IPS-20b (cell line): ENCODE data around the gene VENTX.

ENCODE experiments used
- H3K27ac ChIP-seq: one replicate; pipeline ENCODE4 v1.5.1; 2013; ENCODE audit warnings: low read length
- H3K27me3 ChIP-seq: 2 replicates; pipeline ENCODE4 v1.6.1; 2013; ENCODE audit warnings: mild to moderate bottlenecking, low read length, inconsistent platforms; ENCODE audit not compliant: insufficient read depth
- H3K36me3 ChIP-seq: 2 replicates; pipeline ENCODE4 v1.6.1; 2013; ENCODE audit warnings: low read depth, mild to moderate bottlenecking, inconsistent platforms, low read length, moderate library complexity; ENCODE audit not compliant: insufficient read depth
- H3K4me1 ChIP-seq: 2 replicates; pipeline ENCODE4 v1.6.1; 2013; ENCODE audit warnings: mild to moderate bottlenecking, control low read depth, inconsistent platforms, low read length, moderate library complexity; ENCODE audit not compliant: insufficient read depth
- H3K4me3 ChIP-seq: 2 replicates; pipeline ENCODE4 v1.5.1; 2013; ENCODE audit warnings: mild to moderate bottlenecking, low read length, inconsistent platforms
- H3K9ac ChIP-seq: 2 replicates; pipeline ENCODE4 v1.6.1; 2013; ENCODE audit warnings: low read depth, mild to moderate bottlenecking, inconsistent platforms, low read length, moderate library complexity
- H3K9me3 ChIP-seq: 2 replicates; pipeline ENCODE4 v1.6.1; 2013; ENCODE audit warnings: mild to moderate bottlenecking, low read depth, low read length, inconsistent platforms; ENCODE audit not compliant: insufficient read depth

VENTX gene, protein sequence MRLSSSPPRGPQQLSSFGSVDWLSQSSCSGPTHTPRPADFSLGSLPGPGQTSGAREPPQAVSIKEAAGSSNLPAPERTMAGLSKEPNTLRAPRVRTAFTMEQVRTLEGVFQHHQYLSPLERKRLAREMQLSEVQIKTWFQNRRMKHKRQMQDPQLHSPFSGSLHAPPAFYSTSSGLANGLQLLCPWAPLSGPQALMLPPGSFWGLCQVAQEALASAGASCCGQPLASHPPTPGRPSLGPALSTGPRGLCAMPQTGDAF

DNA sequence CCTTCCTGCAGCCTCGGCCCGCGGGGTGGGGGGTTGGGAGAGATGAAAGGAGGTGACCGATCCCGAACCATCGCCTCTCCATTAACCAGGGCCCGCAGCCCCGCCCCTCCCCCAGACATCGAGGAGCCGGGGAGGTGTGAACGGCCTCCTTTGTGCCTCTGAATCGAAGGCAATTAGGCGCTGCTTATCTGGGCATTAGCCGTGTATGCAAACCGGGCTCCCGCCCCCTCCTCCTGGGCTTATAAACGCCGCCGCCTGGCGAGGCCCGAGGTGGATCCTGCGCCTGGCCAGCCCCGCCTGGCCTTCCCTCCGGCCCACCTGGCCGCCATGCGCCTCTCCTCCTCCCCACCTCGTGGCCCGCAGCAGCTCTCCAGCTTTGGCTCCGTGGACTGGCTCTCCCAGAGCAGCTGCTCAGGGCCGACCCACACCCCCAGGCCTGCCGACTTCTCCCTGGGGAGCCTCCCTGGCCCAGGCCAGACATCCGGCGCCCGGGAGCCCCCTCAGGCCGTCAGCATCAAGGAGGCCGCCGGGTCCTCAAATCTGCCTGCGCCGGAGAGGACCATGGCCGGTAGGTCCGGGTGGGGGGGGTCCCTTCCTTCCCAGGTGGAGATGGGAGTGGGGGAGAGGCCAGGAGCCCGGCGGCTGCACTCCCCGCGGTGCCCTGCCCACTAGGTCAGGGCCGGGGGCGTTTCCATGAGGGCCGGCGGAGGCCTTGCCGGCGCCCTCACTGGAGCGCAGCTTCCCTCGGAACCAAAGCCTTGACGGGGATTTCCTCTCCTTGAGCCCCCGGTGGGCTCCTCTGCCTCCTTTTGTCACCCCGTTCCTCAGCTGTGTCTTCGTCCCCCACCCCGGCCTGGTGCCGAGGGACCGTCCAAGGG lies at the start of gene VENTX:
TSS of gene VENTX (plus strand) at position 268 of the 878 bp plus-strand sequence. CDS start at position 328, 60 bp downstream.
- Histone ChIP-seq H3K9ac (peak within 1 kb of the TSS; percentile 37; the same call in 1 of the 2 replicates), H3K9me3 (no peaks in the 10 kb centered on the region), H3K27me3 (peaks cover 66% of the 10 kb centered on the region), H3K4me3 (peak within 1 kb of the TSS; percentile 44), H3K4me1 (peaks cover 6% of the 10 kb centered on the region; the same call in 1 of the 2 replicates), H3K36me3 (no peaks in the 10 kb centered on the region), H3K27ac (no peak within 1 kb of the TSS)

DNA sequence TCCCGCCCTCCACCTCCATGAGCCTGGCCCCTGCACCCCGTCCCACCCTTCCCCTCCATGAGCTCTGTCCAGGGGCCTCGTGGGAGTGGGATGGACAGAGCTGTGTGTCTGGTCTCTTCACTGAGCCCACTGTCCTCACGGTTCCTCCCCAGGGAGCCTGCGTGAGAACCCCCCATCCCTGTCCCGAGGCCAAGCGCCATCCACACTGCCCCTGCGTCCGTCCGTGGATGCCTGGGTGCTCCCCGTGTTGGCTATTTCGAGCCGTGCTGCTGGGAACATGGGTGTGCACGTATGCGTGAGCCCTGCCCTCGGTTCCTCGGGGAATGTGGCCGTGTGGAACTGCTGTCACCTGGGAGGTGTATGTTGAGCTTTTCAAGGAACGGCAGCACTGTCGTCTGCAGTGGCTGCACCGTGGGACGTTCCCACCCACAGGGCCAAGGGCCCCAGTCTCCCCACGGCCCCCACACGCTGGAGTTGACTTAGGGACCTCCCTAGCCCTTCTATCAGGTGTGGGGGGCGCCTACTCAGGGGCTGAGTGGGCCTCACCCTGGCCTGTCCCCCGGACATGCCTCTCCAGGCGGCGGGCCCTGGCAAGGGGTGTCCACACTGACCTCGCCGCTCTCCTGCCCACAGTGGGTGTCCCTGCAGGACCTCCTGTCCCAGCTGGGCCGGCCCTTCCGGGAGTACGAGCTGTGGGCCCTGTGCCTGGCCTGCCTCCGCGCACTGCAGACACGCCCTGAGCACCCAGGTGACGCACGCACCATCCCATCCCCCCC lies 49.6 kb upstream of the VENTX start:
- Histone ChIP-seq H3K9ac (no peak overlapping the region), H3K36me3 (peaks cover 8% of the 10 kb centered on the region), H3K27ac (no peak overlapping the region), H3K4me3 (no peak overlapping the region), H3K9me3 (peaks cover 14% of the 10 kb centered on the region; the same call in 1 of the 2 replicates), H3K4me1 (no peaks in the 10 kb centered on the region), H3K27me3 (no peaks in the 10 kb centered on the region)

DNA sequence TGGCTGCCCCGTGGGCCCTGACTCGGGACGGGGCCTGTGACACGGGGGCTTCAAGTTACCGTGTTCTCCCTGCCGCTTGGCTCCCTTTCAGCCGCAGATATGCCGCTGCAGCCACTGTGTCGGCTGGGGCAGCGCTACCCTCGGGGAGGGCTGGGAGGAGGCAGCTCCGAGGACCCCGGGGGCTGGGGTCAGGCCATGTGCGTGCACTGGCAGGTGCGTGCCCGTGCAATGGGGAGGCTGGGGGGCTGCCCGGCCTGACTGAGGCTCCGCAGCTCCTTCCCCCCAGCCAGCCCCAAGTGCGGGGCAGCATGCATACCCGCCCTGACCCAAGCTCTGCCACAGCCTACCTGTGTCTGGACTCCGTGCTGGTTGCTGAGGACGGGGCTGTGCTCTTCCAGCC lies 48.4 kb upstream of the VENTX start:
- H3K27me3 ChIP-seq, result no peaks in the 10 kb centered on the region
- peaks cover 19% of the 10 kb centered on the region; the same call in 1 of the 2 replicates for H3K9me3 ChIP-seq
- H3K4me3 ChIP-seq, result no peak overlapping the region
- H3K9ac ChIP-seq, result no peak overlapping the region
- H3K36me3 ChIP-seq, result peaks cover 3% of the 10 kb centered on the region
- no peaks in the 10 kb centered on the region for H3K4me1 ChIP-seq
- H3K27ac ChIP-seq, result no peak overlapping the region

DNA sequence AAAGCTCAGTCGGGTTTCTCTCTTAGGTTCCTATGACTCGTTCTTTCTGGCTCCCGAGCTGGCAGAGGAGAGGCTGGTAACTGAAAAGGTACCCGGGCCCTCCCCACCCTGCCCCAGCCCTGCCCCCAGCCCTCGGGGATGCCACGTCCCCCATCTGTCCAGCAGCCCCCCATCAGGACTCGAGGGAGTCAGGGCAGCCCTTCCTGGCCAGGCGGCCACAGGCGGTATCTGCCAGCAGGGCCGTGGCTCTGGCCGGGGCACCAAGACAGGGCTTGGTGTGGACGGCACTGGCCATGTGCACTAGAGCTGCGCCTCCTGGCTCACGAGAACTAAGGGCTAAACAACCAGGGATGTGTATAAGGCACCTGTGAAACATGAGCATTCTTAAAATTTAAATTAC lies 47.9 kb upstream of the VENTX start:
- H3K27me3 ChIP-seq, result no peaks in the 10 kb centered on the region
- H3K4me1 ChIP-seq, result no peaks in the 10 kb centered on the region
- no peaks in the 10 kb centered on the region for H3K36me3 ChIP-seq
- no peak overlapping the region for H3K4me3 ChIP-seq
- no peak overlapping the region for H3K27ac ChIP-seq
- peaks cover 19% of the 10 kb centered on the region; the same call in 1 of the 2 replicates for H3K9me3 ChIP-seq
- no peak overlapping the region for H3K9ac ChIP-seq

DNA sequence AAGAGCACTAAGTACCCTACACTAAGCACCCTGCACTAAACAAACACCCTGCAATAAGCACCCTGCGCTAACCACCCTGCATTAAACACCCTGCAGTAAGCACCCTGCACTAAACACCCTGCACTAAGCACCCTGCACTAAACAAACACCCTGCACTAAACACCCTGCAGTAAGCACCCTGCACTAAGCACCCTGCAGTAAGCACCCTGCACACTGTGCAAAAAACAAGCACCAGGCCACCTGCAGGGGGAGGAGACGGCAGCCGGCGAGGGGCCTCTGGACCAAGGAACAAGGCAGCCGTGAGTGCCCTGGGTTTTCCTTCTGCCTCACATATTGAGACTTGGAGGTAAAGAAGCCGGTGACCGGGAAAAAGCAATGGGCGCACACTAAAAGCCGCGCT lies 47.4 kb upstream of the VENTX start:
- H3K36me3 ChIP-seq, result no peaks in the 10 kb centered on the region
- H3K27me3 ChIP-seq, result no peaks in the 10 kb centered on the region
- no peak overlapping the region for H3K27ac ChIP-seq
- no peak overlapping the region for H3K4me3 ChIP-seq
- H3K9me3 ChIP-seq, result peaks cover 19% of the 10 kb centered on the region; the same call in 1 of the 2 replicates
- H3K9ac ChIP-seq, result no peak overlapping the region
- H3K4me1 ChIP-seq, result no peaks in the 10 kb centered on the region

DNA sequence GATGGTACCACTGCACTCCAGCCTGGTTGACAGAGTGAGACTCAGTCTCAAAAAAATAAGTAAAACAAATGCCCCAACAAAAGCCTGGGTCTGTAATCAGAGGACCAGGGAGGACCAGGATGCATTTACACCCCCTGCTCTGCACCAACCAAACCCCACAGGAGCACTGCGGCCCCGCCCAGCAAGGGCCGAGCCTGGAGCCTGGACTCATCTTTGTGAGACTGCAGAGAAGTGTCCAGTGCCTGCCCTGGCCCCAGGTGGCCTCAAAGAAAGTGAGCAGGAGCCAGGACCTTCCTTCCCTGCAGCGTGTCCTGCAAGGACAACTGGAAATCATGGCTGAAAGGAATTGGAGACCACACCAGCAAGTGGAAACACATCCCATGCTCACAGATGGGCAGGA lies 46.0 kb upstream of the VENTX start:
- no peaks in the 10 kb centered on the region for H3K27me3 ChIP-seq
- H3K27ac ChIP-seq, result no peak overlapping the region
- peaks cover 19% of the 10 kb centered on the region; the same call in 1 of the 2 replicates for H3K9me3 ChIP-seq
- H3K4me3 ChIP-seq, result no peak overlapping the region
- H3K4me1 ChIP-seq, result no peaks in the 10 kb centered on the region
- H3K36me3 ChIP-seq, result no peaks in the 10 kb centered on the region
- H3K9ac ChIP-seq, result no peak overlapping the region

DNA sequence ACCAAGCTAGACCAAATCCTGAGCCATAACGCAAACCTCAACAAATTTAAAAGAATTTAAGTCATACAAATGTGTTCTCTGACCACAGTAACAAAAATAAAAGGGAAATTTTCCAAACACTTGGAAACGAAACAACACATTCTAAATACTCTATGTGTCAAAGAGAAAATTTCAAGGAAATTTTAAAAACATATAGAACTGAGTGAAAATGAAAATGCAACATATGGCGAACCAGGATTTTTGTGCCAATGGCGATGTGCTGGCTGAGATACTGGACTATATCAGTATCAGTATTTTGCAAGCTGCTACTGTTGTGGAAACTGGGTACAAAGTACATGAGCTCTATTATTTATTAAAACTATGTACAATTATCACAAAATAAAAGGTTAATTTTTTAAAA lies 43.5 kb upstream of the VENTX start:
- Histone ChIP-seq H3K4me1 (no peaks in the 10 kb centered on the region), H3K9me3 (peaks cover 19% of the 10 kb centered on the region; the same call in 1 of the 2 replicates), H3K27ac (no peak overlapping the region), H3K36me3 (no peaks in the 10 kb centered on the region), H3K4me3 (no peak overlapping the region), H3K27me3 (no peaks in the 10 kb centered on the region), H3K9ac (no peak overlapping the region)

DNA sequence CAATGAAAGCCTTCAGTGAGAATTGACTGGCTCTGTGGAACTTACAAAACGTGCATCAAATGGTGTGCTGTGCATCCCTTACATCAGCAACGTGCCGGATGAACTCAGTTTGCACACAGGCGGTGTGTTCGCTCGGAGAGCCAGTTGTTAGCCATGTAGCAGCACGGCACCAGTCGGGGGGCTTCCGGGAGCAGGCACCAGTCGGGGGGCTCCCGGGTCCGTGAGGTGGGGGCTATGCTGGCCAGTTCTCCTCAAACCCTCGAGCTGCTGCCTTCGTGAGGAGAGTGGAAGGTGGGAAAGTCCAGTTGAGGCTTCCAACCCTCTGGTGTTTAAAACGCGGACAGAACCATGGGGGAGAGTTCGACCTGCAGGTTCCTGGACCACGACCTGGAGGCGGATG lies 42.6 kb upstream of the VENTX start:
- H3K27me3 ChIP-seq, result no peaks in the 10 kb centered on the region

DNA sequence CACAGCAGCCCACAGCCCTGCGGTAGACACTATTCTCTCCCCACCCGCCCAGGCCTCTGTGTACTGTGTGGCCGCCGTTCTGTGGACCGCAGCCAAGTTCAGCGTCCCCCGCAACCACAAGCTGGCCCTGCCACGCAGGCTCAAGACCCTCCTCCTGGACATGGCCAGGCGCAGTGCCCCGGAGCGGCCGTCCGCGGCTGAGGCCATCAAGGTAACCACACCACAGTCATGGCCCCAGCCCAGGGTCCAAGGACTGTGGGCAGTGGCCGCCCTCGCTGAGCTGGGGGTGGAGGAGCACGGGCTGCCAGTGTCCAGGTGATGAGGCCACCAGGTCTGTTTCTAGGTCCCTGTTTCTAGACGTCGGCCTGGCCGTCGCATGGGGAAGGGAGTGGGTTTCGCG lies 42.0 kb upstream of the VENTX start:
- H3K9me3 ChIP-seq, result peaks cover 19% of the 10 kb centered on the region; the same call in 1 of the 2 replicates
- H3K27ac ChIP-seq, result no peak overlapping the region
- no peaks in the 10 kb centered on the region for H3K27me3 ChIP-seq
- H3K4me3 ChIP-seq, result no peak overlapping the region
- H3K4me1 ChIP-seq, result no peaks in the 10 kb centered on the region
- H3K36me3 ChIP-seq, result no peaks in the 10 kb centered on the region
- H3K9ac ChIP-seq, result no peak overlapping the region

More for the DNA sequence above, 42.6 kb upstream of the VENTX start:
- H3K27ac ChIP-seq, result no peak overlapping the region
- H3K36me3 ChIP-seq, result no peaks in the 10 kb centered on the region
- no peak overlapping the region for H3K9ac ChIP-seq
- peaks cover 19% of the 10 kb centered on the region; the same call in 1 of the 2 replicates for H3K9me3 ChIP-seq
- no peak overlapping the region for H3K4me3 ChIP-seq
- no peaks in the 10 kb centered on the region for H3K4me1 ChIP-seq

DNA sequence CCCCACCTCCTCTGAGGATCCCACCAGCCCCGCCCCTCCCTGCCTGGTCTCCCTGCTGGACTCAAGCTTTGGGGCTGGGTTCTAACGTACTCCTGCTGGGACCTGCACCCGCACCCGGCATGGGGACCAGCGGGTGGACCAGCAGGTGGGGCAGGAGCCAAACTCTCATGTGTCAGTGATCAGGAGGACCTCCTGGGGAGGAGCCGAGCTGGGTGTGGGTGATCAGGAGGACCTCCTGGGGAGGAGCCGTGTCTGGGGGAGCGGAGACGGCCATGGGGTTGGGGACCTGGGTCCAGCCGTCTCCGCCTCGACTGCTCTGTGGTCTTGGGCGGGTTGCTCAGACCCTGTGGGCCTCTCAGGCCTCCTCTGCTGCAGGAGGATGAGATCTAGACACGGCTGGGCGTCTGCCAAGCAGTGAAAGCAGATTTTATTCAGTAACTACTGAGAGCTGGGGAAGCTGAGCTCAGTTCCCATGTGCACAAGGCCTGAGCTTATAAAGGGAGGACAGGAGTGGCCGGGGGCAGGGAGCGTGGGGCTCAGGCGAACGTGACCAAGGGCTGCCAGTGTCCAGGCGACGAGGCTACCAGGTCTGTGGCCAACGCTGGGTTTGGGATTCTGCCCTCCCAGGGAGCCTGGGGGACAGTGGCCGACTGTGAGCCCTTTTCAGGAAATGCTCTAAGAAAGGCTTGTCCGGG lies 41.3 kb upstream of the VENTX start:
- Histone ChIP-seq H3K4me3 (no peak overlapping the region), H3K4me1 (no peaks in the 10 kb centered on the region), H3K27ac (no peak overlapping the region), H3K27me3 (no peaks in the 10 kb centered on the region), H3K36me3 (no peaks in the 10 kb centered on the region), H3K9me3 (peaks cover 19% of the 10 kb centered on the region; the same call in 1 of the 2 replicates), H3K9ac (no peak overlapping the region)
